Brain microvascular endothelial cell (primary cell): Measurements from ENCODE around the gene SYNE3.

Experiments used
- DNase-seq: peaks from one replicate; pipeline ENCODE4 v3.0.0-alpha.2; 2020
- H3K27ac ChIP-seq: fragments of 250-450 bp; sonication (Bioruptor Pico); 2 replicates; pipeline ENCODE4 v1.5.1; 2020; ENCODE audit warnings: mild to moderate bottlenecking, moderate library complexity
- H3K27me3 ChIP-seq: fragments of 250-450 bp; sonication (Bioruptor Pico); replicated peaks from 2 replicates; pipeline ENCODE4 v1.5.1; 2020; ENCODE audit warnings: mild to moderate bottlenecking
- H3K36me3 ChIP-seq: fragments of 250-450 bp; sonication (Bioruptor Pico); replicated peaks from 2 replicates; pipeline ENCODE4 v1.5.1; 2020; ENCODE audit warnings: mild to moderate bottlenecking
- H3K4me3 ChIP-seq: 2 replicates; pipeline ENCODE4 v1.5.1; 2011; ENCODE audit warnings: low read depth, mild to moderate bottlenecking, control low read depth, low read length, moderate library complexity
- in situ Hi-C: cut with HindIII; loops from 2 replicates; pipeline ENCODE4 v1.10.0; 2017; ENCODE audit warnings: low sequenced_read_pairs, low pct_ligation_motif_present
- TF ChIP-seq, protein P1 (sequence below): IDR thresholded peaks from 2 replicates; pipeline ENCODE4 v1.5.1; 2011; ENCODE audit warnings: low read depth, mild to moderate bottlenecking, moderate library complexity, low read length, control low read depth, inconsistent platforms; ENCODE audit errors: missing control alignments

Gene SYNE3

DNA sequence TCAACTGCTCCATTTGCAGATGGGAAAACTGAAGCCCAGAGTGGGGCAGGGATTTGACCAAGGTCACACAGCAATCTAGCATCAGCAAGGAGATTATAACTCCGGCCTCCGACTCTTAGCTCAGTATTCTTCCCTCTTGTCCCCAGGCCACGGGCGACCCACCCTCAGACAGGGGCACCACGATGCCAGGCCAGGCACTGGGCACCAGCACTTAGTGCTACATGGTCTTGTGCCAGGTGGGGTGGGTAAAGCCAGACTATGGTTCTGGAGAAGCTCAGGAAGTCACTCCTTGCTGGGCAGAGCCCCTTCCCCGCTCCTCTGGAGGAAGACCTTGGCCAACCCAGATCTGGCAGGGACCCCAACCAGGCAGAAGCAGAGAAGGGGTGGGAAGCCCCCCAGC is 41.5 kb downstream of the SYNE3 start:
- Histone ChIP-seq H3K27me3 (no peaks in the 10 kb centered on the region), H3K4me3 (no peak overlapping the region), H3K36me3 (no peaks in the 10 kb centered on the region), H3K27ac (no peak overlapping the region)
- in situ Hi-C loops = no loop called here
- DNase-seq = no peak
- TF ChIP-seq, protein P1, sequence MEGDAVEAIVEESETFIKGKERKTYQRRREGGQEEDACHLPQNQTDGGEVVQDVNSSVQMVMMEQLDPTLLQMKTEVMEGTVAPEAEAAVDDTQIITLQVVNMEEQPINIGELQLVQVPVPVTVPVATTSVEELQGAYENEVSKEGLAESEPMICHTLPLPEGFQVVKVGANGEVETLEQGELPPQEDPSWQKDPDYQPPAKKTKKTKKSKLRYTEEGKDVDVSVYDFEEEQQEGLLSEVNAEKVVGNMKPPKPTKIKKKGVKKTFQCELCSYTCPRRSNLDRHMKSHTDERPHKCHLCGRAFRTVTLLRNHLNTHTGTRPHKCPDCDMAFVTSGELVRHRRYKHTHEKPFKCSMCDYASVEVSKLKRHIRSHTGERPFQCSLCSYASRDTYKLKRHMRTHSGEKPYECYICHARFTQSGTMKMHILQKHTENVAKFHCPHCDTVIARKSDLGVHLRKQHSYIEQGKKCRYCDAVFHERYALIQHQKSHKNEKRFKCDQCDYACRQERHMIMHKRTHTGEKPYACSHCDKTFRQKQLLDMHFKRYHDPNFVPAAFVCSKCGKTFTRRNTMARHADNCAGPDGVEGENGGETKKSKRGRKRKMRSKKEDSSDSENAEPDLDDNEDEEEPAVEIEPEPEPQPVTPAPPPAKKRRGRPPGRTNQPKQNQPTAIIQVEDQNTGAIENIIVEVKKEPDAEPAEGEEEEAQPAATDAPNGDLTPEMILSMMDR = no peak

DNA sequence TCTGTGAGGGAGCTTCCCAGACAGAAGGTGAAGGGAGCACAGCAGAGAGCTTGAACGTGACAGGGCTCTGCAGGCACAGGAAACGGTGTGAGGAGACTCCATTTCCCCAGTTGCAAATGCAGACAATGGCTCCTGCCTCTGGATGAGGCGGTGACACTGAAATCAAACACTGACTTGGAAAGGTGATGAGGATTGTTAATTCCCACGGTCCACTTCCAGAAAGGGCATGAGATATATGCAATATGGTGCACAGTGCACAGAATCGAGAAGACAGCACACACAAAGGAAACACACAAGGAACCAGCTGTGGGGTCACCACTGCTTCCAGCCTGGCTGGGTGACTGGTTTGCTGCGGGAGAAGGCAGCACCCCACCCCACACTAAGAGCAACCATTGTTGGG is 42.0 kb downstream of the SYNE3 start:
- Histone ChIP-seq H3K27me3 (no peaks in the 10 kb centered on the region), H3K36me3 (no peaks in the 10 kb centered on the region), H3K4me3 (no peak overlapping the region), H3K27ac (no peak overlapping the region)
- TF ChIP-seq, protein P1 = no peak
- in situ Hi-C loops = no loop called here
- DNase-seq = no peak

DNA sequence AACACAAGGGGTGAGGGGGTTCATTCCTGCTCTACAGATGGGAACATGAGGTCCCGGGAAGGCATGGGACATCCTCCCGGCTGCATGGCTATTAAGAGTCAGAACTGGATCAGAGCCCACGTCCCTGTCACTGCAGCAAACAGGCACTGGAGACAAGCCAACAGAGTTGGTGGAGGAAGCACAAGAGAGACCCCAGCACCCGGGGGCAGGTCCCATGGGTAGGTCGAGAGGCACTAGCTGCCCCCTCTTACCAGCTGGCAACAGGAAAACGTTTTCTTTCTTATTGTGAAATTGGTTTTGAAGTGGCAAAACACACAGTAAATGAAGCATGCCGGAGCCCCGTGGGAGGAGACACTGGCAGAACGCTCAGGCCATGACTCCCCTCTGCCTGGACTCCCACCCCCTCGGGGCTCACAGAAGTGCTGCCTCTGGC is 43.6 kb downstream of the SYNE3 start:
- Histone ChIP-seq H3K27ac (no peak overlapping the region), H3K27me3 (no peaks in the 10 kb centered on the region), H3K4me3 (no peak overlapping the region), H3K36me3 (no peaks in the 10 kb centered on the region)
- in situ Hi-C loops = no loop called here
- TF ChIP-seq, protein P1 = no peak
- no peak for DNase-seq

DNA sequence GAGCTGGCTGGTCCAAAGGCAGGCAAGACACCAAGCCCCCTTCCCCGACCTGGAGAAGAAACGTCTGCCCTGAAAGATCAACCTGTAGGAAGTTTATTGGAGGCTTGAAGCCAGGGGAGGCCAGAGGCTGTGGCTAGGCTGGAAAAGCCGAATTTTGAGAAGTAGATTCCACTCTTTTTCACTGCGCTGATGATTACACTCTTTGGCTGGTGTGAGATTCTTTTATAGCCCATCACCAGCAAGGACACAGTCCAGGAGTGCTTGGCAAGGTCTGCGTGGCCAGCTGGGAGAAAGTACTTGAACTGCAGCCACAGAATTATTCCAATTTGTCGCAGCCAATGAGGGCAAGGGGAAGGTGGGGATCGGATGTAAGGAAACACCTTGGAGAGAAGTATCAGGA is 45.0 kb downstream of the SYNE3 start:
- no peak overlapping the region for H3K27ac ChIP-seq
- H3K36me3 ChIP-seq = no peaks in the 10 kb centered on the region
- H3K27me3 ChIP-seq = no peaks in the 10 kb centered on the region
- in situ Hi-C loops = no loop called here
- TF ChIP-seq, protein P1 = no peak
- DNase-seq = no peak
- H3K4me3 ChIP-seq = no peak overlapping the region

DNA sequence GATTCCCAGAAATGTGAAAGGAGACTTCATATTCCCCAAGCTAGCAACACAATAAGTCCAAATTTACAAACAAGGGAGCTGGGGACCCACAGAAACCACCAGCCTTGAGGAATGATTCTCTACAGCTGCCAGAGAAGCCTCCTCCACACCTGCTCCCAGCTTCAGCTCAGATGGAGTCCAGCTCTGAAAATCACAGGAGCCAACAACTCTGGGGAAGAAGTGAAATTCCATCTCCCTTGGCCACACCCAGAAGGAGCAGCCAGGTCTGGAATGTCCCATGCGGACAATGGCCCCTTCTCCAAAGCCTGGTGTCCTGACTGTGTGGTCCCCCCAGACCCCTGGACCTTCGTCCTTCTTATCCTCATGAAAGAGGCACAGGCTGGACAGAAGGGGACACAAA is 45.4 kb downstream of the SYNE3 start:
- no peak for DNase-seq
- H3K27ac ChIP-seq = no peak overlapping the region
- TF ChIP-seq, protein P1 = no peak
- no peak overlapping the region for H3K4me3 ChIP-seq
- no peaks in the 10 kb centered on the region for H3K27me3 ChIP-seq
- in situ Hi-C loops = no loop called here
- H3K36me3 ChIP-seq = no peaks in the 10 kb centered on the region

DNA sequence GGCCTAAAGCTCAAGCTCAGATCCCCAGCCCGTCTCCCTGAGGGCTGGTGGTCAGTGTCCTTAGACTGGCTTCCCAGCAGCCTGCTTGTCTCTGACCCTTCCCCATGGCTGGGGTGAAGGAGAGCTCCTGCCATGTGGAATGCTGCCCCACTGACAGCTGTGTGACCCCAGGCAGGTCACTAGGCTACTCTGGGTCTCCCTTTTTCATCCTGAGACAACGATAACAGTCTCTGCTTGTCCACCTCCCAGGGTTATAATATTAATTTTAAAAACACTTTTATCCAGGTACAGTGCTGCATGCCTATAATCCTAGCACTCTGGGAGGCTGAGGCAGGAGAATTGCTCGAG is 47.3 kb downstream of the SYNE3 start:
- in situ Hi-C loops = no loop called here
- TF ChIP-seq, protein P1 = no peak
- Histone ChIP-seq H3K27ac (no peak overlapping the region), H3K4me3 (no peak overlapping the region), H3K36me3 (no peaks in the 10 kb centered on the region), H3K27me3 (no peaks in the 10 kb centered on the region)
- no peak for DNase-seq
